Measurements from ENCODE around the gene TNFSF11.

The TNFSF11 gene

GRCh38 chr13:42526804-42527203 is 47.1 kb upstream of the TNFSF11 start:
- Histone ChIP-seq H3K79me2 (ENCODE audit: insufficient read depth, low read depth) (no peaks in the 10 kb centered on the region), H3K27me3 (ENCODE audit: insufficient read depth, low read depth) (no peaks in the 10 kb centered on the region), H3K4me1 (ENCODE audit: low read depth, poor library complexity, severe bottlenecking) (no peaks in the 10 kb centered on the region), H3K4me3 (IDR thresholded peaks at IDR 0.05; ENCODE audit: insufficient read depth, low read depth, low read length) (no peak overlapping the region), H3K36me3 (ENCODE audit: insufficient read depth) (no peaks in the 10 kb centered on the region), H2AFZ (ENCODE audit: low read depth) (no peak overlapping the region), H3K9ac (no peak overlapping the region), H4K20me1 (ENCODE audit: insufficient read depth) (no peaks in the 10 kb centered on the region), H3K27ac (no peak overlapping the region), H3K4me2 (no peak overlapping the region)
- no peak for TF ChIP-seq CTCF (conservative IDR thresholded peaks at IDR 0.05; ENCODE audit: low read depth, low read length)

- no peak overlapping the region for H2AFZ ChIP-seq (ENCODE audit: low read depth)
- H3K9ac ChIP-seq = no peak overlapping the region
- no peaks in the 10 kb centered on the region for H3K27me3 ChIP-seq (ENCODE audit: insufficient read depth, low read depth)
- no peak overlapping the region for H3K27ac ChIP-seq
- no peaks in the 10 kb centered on the region for H3K79me2 ChIP-seq (ENCODE audit: insufficient read depth, low read depth)
- H3K4me3 ChIP-seq (IDR thresholded peaks at IDR 0.05; ENCODE audit: insufficient read depth, low read depth, low read length) = no peak overlapping the region
- no peak for TF ChIP-seq CTCF (conservative IDR thresholded peaks at IDR 0.05; ENCODE audit: low read depth, low read length)
- H3K36me3 ChIP-seq (ENCODE audit: insufficient read depth) = no peaks in the 10 kb centered on the region
- H3K4me1 ChIP-seq (ENCODE audit: low read depth, poor library complexity, severe bottlenecking) = no peaks in the 10 kb centered on the region
- no peaks in the 10 kb centered on the region for H4K20me1 ChIP-seq (ENCODE audit: insufficient read depth)
- H3K4me2 ChIP-seq = no peak overlapping the region
These were observed 41.2 kb upstream of the TNFSF11 start for GRCh38 chr13:42532561-42533335.

GRCh38 chr13:42533336-42533591 is 40.7 kb upstream of the TNFSF11 start:
- H3K4me2 ChIP-seq = no peak overlapping the region

GRCh38 chr13:42534785-42535184 is 39.2 kb upstream of the TNFSF11 start:
- no peak overlapping the region for H3K4me2 ChIP-seq

More at GRCh38 chr13:42533336-42533591, 40.7 kb upstream of the TNFSF11 start:
- Histone ChIP-seq H2AFZ (ENCODE audit: low read depth) (no peak overlapping the region), H3K79me2 (ENCODE audit: insufficient read depth, low read depth) (no peaks in the 10 kb centered on the region), H4K20me1 (ENCODE audit: insufficient read depth) (no peaks in the 10 kb centered on the region), H3K27me3 (ENCODE audit: insufficient read depth, low read depth) (no peaks in the 10 kb centered on the region), H3K9ac (no peak overlapping the region), H3K27ac (no peak overlapping the region), H3K4me1 (ENCODE audit: low read depth, poor library complexity, severe bottlenecking) (no peaks in the 10 kb centered on the region), H3K4me3 (IDR thresholded peaks at IDR 0.05; ENCODE audit: insufficient read depth, low read depth, low read length) (no peak overlapping the region), H3K36me3 (ENCODE audit: insufficient read depth) (no peaks in the 10 kb centered on the region)
- no peak for TF ChIP-seq CTCF (conservative IDR thresholded peaks at IDR 0.05; ENCODE audit: low read depth, low read length)

More at GRCh38 chr13:42534785-42535184, 39.2 kb upstream of the TNFSF11 start:
- TF ChIP-seq CTCF (conservative IDR thresholded peaks at IDR 0.05; ENCODE audit: low read depth, low read length) = no peak
- Histone ChIP-seq H4K20me1 (ENCODE audit: insufficient read depth) (no peaks in the 10 kb centered on the region), H2AFZ (ENCODE audit: low read depth) (no peak overlapping the region), H3K27me3 (ENCODE audit: insufficient read depth, low read depth) (no peaks in the 10 kb centered on the region), H3K4me3 (IDR thresholded peaks at IDR 0.05; ENCODE audit: insufficient read depth, low read depth, low read length) (no peak overlapping the region), H3K36me3 (ENCODE audit: insufficient read depth) (no peaks in the 10 kb centered on the region), H3K9ac (no peak overlapping the region), H3K27ac (no peak overlapping the region), H3K4me1 (ENCODE audit: low read depth, poor library complexity, severe bottlenecking) (no peaks in the 10 kb centered on the region), H3K79me2 (ENCODE audit: insufficient read depth, low read depth) (no peaks in the 10 kb centered on the region)
